ENCODE results near the gene VWA2. TPM values are rescaled to one million over a fixed set of nuclear protein-coding genes. Genes with fewer than 3 reads are reported as not detected.

VWA2 gene
- total and polyA plus RNA-seq, 2 of the 4 experiments (the other 2 are of a cell fraction): not detected

- no peak overlapping the region for H3K27ac ChIP-seq (ENCODE audit: insufficient read depth, low read length)
- H2AK9ac ChIP-seq (replicated peaks; ENCODE audit: low read depth, low read length, poor library complexity): no peak overlapping the region
- no peak overlapping the region for H2AFZ ChIP-seq (replicated peaks; ENCODE audit: low read length, poor library complexity)
- H3K23ac ChIP-seq (ENCODE audit: low read depth, low read length): no peak overlapping the region
- intact Hi-C loops (cut with micrococcal nuclease): loop anchor here (10.0 kb wide), 1 partner anchor 327 kb away; no protein-coding TSS in a partner anchor
- peaks cover 7% of the 10 kb centered on the region for H3K9me1 ChIP-seq (ENCODE audit: insufficient read depth, low read length)
- dilution Hi-C loops (cut with HindIII; ENCODE audit: low sequenced_read_pairs, unreplicated experiment): no loop called here
- 0 out of 2 replicates have a peak overlapping the region, but pooled peaks have one; percentile 49 for H2AK5ac ChIP-seq (ENCODE audit: low read depth, low read length)
- no peak overlapping the region for H3K4me2 ChIP-seq (ENCODE audit: low read depth, low read length)
- no peak overlapping the region for H4K8ac ChIP-seq (ENCODE audit: low read depth in 2 of 2, low read length in 2 of 2)
- peaks cover 8% of the 10 kb centered on the region; the same call in 1 of the 2 replicates for H3K27me3 ChIP-seq (ENCODE audit: control insufficient read depth, insufficient read depth, low read length)
- no peaks in the 10 kb centered on the region for H3K9me3 ChIP-seq (ENCODE audit: control insufficient read depth, insufficient read depth, low read length)
- in situ Hi-C loops (cut with MboI; ENCODE audit: low sequenced_read_pairs): loop anchor here (10.0 kb wide), 2 partner anchors 487 to 817 kb away; no protein-coding TSS in a partner anchor
- no peak overlapping the region; the same call in 1 of the 2 replicates for H3K4ac ChIP-seq (ENCODE audit: low read depth, low read length)
- no peak overlapping the region for H2BK15ac ChIP-seq (ENCODE audit: low read depth, low read length)
- no TSS peak for BruUV-seq (replicated peaks)
- peaks cover 4% of the 10 kb centered on the region; the same call in 1 of the 2 replicates for H4K20me1 ChIP-seq (ENCODE audit: insufficient read depth, low read length)
- no peak overlapping the region for H3K9ac ChIP-seq (ENCODE audit: low read depth, low read length)
- no peak overlapping the region for H4K5ac ChIP-seq (ENCODE audit: low read depth, low read length)
- no peak for ATAC-seq (ENCODE audit: low read depth)
- POLR2A ChIA-PET (ENCODE audit: unreplicated experiment): no interaction called here
- H3K79me1 ChIP-seq (ENCODE audit: low read depth in 1 of 2, low read length in 2 of 2): no peaks in the 10 kb centered on the region
- no peak overlapping the region for H3K18ac ChIP-seq (ENCODE audit: low read depth, low read length)
- H4K91ac ChIP-seq (ENCODE audit: insufficient read depth, low read depth, low read length): no peak overlapping the region
- no peaks in the 10 kb centered on the region for H3K36me3 ChIP-seq (ENCODE audit: control insufficient read depth, insufficient read depth, low read length)
- no peak overlapping the region for H2BK20ac ChIP-seq (ENCODE audit: low read depth, low read length)
- H2BK5ac ChIP-seq (ENCODE audit: low read depth, low read length, poor library complexity, severe bottlenecking): no peak overlapping the region
- CTCF ChIA-PET: interaction anchor here (1.4 kb wide), 1 partner anchor 15 kb away, joined by 3 read pairs; no protein-coding TSS in a partner anchor
- TF ChIP-seq ELK1 (IDR thresholded peaks at IDR 0.05; ENCODE audit: borderline replicate concordance, low read depth, low read length): no peak
- no peak for TF ChIP-seq RAD21 (IDR thresholded peaks at IDR 0.05; ENCODE audit: low read length)
- TF ChIP-seq CEBPB (IDR thresholded peaks at IDR 0.05; ENCODE audit: low read depth, low read length): no peak
- TF ChIP-seq CTCF (conservative IDR thresholded peaks at IDR 0.05; ENCODE audit: low read depth, low read length): no peak
- no peak for TF ChIP-seq NFE2L2 (IDR thresholded peaks at IDR 0.05; ENCODE audit: low read depth, low read length)
- no peak for TF ChIP-seq RFX5 (IDR thresholded peaks at IDR 0.05; ENCODE audit: low read depth, low read length)
- TF ChIP-seq MXI1 (IDR thresholded peaks at IDR 0.05; ENCODE audit: borderline replicate concordance, low read depth, low read length): no peak
- no peak for TF ChIP-seq FOS (IDR thresholded peaks at IDR 0.05; ENCODE audit: low read depth, low read length)
- TF ChIP-seq USF2 (IDR thresholded peaks at IDR 0.05; ENCODE audit: low read depth, low read length): no peak
- no peak for TF ChIP-seq MAFK (IDR thresholded peaks at IDR 0.05; ENCODE audit: low read depth, low read length)
- TF ChIP-seq BHLHE40 (IDR thresholded peaks at IDR 0.05; ENCODE audit: low read depth, low read length): no peak
- TF ChIP-seq CHD1 (IDR thresholded peaks at IDR 0.05; ENCODE audit: low read depth, low read length): no peak
- TF ChIP-seq POLR2A (IDR thresholded peaks at IDR 0.05; ENCODE audit: low read depth, low read length): no peak
- TF ChIP-seq SMC3 (IDR thresholded peaks at IDR 0.05; ENCODE audit: low read depth, low read length): no peak
- H2BK120ac ChIP-seq (ENCODE audit: low read depth, low read length): no peak overlapping the region
- no peak overlapping the region for H3K56ac ChIP-seq (ENCODE audit: extremely low read depth, insufficient read depth, low read length)
- WGBS, 2 experiments (ENCODE audit: extremely low coverage in 2 of 2, insufficient read length in 1 of 2): 96% methylated on average over 5 of the region's 10 CpGs; no CpG with 5 or more reads in 1 of the 2 experiments
- DNase-seq: no peak
- no peak overlapping the region for H3K14ac ChIP-seq (replicated peaks; ENCODE audit: low read depth, low read length)
- no peak overlapping the region for H3K4me3 ChIP-seq (ENCODE audit: insufficient read depth, low read depth, low read length)
- H3K4me1 ChIP-seq (ENCODE audit: control insufficient read depth, insufficient read depth, low read length): peaks cover 13% of the 10 kb centered on the region
Observed at GRCh38 chr10:114307731-114308130, 68.7 kb downstream of the VWA2 start.
